WTC11 (cell line): ENCODE results near the gene NDUFS6.

Experiments
- NR2C2 ChIP-seq: sonication (generic); formaldehyde crosslinking; IDR thresholded peaks from 2 replicates; pipeline ENCODE4 v1.8.0; 2022; ENCODE audit warnings: mild to moderate bottlenecking, missing genetic modification reagents
- TF ChIP-seq, protein P1 (sequence below): sonication (generic); formaldehyde crosslinking; IDR thresholded peaks from 2 replicates; pipeline ENCODE4 v1.8.1; 2022; ENCODE audit warnings: low read depth, mild to moderate bottlenecking, moderate library complexity, missing genetic modification reagents, borderline replicate concordance

DNA sequence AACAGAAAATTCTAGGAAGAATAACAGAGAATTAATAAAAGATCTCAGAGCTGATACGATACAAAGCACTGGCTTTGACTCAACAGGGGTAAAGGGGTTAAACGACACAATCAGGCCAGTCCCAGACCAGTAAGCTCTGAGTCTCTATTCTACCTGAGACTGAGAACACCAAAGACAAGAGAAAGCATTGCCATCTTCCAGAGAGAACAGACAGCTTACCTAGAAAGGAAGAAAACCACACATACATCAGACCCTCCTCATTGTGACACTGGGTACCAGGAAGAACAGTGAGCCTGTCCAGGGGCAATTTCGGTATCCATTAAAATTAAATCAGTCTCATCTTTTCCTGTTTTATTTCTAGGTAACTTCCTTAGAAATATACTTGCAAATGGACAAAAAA lies 42.6 kb upstream of the NDUFS6 start:
- TF ChIP-seq NR2C2 (CRISPR knock-in tag): no peak
- TF ChIP-seq, protein P1, sequence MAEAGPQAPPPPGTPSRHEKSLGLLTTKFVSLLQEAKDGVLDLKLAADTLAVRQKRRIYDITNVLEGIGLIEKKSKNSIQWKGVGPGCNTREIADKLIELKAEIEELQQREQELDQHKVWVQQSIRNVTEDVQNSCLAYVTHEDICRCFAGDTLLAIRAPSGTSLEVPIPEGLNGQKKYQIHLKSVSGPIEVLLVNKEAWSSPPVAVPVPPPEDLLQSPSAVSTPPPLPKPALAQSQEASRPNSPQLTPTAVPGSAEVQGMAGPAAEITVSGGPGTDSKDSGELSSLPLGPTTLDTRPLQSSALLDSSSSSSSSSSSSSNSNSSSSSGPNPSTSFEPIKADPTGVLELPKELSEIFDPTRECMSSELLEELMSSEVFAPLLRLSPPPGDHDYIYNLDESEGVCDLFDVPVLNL (CRISPR knock-in tag): no peak
